HG03064 (cell line): ENCODE measurements around the gene SLCO4A1.
"Not testable (repeated sequence)": the region's sequence is repeated elsewhere in the genome, so short reads cannot be mapped to it uniquely, and the experiment has no call there.

Experiments used
- ATAC-seq: cut with Tn5 transposase; IDR thresholded peaks from one replicate; pipeline ENCODE4 v1.9.1; 2021; ENCODE audit warnings: low read depth; ENCODE audit not compliant: unreplicated experiment

SLCO4A1 gene

GRCh38 chr20:62679978-62680589 is 37.8 kb downstream of the SLCO4A1 start:
- ATAC-seq = no peak

GRCh38 chr20:62682912-62683517 is 40.7 kb downstream of the SLCO4A1 start:
- ATAC-seq = no peak

- not testable (repeated sequence) for ATAC-seq
Measured at GRCh38 chr20:62683660-62684322, 41.5 kb downstream of the SLCO4A1 start.

DNA sequence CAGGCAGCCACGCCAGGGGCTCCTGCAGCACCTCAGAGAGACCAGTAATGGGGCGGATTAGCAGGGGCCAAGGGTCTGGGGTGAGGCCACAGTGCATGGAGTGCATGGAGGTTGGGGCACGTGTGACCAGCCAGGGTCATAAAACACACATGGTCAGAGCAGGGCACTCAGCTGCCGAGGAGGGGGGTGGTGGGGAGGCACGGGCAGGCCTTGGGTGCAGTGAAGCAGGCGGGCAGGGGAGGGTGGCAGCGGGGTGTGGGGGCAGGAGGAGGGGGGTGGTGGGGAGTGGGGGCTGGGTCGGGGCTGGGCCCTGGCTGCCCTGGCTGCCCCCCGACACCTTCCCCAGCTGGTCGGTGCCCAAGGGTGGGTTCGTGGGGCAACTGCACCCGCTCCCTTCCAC is 42.7 kb downstream of the SLCO4A1 start:
- no peak for ATAC-seq

DNA sequence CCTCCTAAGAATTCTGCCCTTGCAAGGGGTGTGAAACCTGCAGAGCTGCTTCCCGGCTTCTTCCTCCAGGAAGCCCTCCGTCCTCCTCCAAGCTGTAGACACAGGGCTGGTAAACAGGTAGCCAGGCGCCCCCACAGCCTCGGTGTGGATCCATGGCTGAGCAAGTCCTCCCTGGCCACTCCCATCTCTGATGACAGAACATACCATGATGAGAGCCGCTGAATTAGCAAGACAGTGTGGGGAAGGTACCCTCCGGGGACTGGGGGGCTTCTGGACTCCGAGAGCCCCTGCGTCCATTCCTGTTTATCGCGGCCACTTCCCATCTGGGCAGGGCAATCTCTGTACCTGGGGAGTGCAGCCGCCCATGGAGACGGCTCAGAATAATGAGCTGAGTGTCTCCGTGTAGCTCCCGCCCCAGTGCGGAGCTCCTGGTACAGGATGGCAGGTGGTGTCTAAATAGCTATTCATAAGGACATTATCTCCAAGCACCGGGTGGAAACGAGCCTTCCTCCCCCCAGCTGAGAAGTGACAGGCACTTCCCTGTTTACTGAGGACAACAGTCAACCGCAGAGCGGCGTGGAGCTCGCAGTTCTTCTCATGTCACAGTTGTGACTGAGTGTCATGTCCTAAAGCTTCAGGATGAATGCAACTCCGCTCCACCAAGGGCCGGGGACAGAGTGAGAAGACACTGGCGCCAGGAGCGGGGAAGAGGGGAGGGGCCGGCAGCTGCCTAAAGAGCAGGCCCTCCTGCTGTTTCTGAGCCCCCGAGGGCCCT is 43.7 kb downstream of the SLCO4A1 start:
- no peak for ATAC-seq

DNA sequence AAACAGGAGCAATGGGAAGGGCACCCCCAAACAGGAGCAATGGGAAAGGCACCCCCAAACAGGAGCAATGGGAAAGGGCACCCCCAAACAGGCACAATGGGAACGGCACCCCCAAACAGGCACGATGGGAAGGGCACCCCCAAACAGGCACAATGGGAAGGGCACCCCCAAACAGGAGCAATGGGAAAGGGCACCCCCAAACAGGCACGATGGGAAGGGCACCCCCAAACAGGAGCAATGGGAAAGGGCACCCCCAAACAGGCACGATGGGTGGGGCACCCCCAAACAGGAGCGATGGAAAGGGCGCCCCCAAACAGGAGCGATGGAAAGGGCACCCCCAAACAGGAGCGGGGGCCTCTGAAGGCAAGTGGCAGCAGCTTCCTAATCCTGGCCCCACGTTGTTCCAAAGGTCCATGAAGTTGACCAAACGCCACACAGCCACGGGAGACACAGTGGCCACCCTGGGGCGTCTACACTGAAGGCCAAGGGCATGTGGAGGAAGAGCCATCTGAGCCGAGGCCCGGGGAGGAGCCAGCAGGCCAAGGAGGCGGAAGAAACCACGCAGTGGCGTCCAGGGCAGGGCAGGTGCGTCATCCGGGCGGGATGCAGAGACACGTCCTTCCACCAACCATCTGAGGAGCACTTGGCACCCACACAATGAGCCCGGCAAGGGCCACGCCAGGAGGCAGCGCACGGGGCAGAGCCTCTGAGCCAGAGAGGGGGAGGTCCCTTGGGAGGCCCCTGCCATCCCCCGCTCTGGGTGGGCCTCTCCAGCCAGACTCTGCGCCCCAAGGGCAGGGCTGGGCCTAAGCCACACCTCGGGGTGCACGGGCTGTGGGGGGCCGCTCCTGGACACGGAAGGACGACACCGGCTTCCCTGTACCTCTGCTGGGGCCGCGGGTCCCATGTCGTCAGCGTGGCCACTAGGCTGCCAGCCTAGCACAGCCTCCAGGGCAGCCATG is 44.8 kb downstream of the SLCO4A1 start:
- ATAC-seq = no peak

GRCh38 chr20:62688083-62688482 is 45.8 kb downstream of the SLCO4A1 start:
- no peak for ATAC-seq

- no peak for ATAC-seq
Measured at GRCh38 chr20:62688855-62689460, 46.7 kb downstream of the SLCO4A1 start.

GRCh38 chr20:62689861-62690260 is 47.6 kb downstream of the SLCO4A1 start:
- ATAC-seq = no peak

DNA sequence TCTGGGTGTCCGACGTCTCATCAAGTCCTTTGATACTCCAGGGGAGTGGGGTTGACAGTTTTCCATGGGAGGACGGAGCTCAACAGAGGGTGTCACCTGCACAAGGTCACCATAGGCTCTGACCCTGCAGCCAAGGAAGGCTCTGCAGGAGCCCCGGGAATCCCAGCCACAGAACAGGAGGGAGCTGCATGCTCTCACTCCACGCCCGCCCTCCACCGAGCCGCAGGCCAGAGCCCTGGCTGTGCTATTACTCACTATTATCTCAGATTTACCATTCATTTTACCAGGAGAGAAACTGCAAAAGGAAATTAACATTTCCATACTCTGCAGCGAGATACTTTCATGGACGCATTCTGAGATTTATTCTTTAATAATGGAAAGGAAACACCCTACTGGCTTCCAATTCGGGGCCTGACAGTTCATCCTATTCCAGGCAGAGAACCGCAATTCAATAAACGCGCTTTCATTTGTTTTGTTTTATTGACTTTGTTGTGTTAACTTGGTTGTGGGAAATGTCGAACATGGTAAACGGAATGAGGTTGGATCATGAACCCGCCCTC is 48.0 kb downstream of the SLCO4A1 start:
- ATAC-seq = no peak

GRCh38 chr20:62691487-62691886 is 49.2 kb downstream of the SLCO4A1 start:
- ATAC-seq = no peak

- ATAC-seq = no peak
Measured at GRCh38 chr20:62692176-62692575, 49.9 kb downstream of the SLCO4A1 start.

- ATAC-seq = no peak
Measured at GRCh38 chr20:62692801-62693523, 50.7 kb downstream of the SLCO4A1 start.

GRCh38 chr20:62693524-62693922 is 51.2 kb downstream of the SLCO4A1 start:
- no peak for ATAC-seq

DNA sequence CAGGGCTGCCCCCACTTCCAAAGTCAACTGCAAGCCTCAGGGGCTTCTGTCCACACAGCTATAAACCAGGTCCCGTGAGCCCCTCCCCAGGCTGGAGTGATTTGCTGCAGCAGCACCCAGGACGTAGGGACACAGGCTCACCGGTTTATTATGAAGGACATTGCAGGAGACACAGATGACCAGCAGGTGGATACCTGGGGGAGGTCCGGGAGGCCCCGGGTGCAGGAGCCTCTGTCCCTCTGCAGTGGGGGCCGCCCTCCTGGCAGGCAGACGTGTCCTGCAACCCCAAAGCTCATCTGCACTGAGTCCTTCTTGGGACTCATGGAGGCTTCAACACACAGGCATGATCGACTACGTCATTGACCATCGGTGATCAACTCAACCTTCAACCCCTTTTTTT is 51.8 kb downstream of the SLCO4A1 start:
- no peak for ATAC-seq

DNA sequence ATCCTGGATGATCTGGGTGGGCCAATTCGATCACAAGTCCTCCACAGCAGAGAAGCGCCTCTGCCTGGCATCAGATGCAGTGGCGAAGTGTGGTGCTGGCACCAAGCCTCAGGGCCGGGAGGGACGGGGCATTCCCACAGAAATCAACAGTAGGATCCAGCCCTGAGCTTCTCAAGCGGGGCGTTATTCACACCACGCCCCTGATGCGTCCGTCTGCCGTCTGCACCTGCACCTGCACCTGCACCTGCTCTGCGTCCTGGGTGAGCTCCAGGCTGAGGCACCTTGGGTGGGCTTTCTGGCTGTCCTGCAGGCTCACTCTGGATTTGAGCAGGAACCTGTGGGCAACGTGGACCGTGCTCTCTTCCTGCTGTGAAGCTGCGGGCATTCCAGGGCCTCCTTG is 52.6 kb downstream of the SLCO4A1 start:
- ATAC-seq = no peak

DNA sequence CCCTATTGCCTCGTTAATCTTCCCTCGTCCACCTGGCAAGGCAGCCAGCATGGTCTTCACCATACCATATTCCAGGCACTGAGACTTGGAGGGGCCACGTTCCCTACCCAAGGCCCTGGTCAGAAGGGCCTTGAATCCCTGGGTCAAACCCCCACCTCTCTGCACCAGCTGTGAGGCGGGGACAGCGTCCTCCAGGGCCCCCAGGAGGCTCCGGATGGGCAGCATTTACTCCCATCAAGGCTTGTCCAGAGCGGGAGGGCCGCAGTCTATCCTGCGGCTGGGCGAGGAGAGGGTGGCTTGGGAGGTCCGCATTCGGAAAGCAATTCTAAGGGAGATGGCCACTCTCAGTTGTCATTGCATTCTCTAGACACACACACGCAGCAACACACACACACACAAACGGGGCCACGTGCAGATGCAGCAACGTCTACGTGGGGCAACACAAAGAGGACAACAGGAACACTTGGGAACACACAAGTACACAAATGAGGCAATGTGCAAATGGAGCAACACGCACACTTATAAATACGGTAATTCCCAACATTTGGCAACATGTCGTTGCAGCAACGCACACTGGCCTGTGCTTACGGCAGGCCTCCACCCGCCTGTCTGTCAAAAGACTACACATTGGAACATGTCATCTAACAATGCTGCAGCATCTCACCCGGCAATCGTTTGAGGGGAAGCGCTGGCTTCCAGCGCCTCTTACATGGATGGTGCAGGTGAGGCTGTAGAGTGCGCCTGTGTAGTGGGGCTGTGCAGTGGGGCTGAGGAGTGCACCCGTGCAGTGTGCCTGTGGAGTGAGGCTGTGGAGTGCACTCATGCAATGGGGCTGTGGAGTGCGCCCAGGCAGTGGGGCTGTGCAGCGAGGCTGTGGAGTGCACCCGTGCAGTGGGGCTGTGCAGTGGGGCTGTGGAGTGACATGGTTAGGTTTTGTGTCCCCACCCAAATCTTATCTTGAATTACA is 53.4 kb downstream of the SLCO4A1 start:
- ATAC-seq = no peak
